ENCODE measurements around the gene PLGRKT.
"Not testable (repeated sequence)": the region's sequence is repeated elsewhere in the genome, so short reads cannot be mapped to it uniquely, and the experiment has no call there.

The PLGRKT gene

DNA sequence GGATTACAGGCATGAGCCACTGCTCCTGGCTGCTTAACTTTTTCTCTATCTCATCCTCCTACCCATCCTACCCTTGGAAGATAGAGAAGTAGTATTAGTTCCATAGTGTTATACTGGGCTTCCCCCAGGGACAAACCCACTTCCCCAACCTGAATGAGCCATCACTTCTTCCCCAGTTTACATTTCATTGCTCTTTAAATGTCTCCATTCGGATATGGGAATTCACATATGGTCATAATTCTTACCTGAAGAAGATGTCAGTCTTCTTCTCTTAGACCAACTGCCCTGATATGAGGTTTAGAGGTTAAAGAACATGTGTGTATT lies 14.5 kb upstream of the PLGRKT start:
- no peak for DNase-seq (ENCODE audit: low read depth)

DNA sequence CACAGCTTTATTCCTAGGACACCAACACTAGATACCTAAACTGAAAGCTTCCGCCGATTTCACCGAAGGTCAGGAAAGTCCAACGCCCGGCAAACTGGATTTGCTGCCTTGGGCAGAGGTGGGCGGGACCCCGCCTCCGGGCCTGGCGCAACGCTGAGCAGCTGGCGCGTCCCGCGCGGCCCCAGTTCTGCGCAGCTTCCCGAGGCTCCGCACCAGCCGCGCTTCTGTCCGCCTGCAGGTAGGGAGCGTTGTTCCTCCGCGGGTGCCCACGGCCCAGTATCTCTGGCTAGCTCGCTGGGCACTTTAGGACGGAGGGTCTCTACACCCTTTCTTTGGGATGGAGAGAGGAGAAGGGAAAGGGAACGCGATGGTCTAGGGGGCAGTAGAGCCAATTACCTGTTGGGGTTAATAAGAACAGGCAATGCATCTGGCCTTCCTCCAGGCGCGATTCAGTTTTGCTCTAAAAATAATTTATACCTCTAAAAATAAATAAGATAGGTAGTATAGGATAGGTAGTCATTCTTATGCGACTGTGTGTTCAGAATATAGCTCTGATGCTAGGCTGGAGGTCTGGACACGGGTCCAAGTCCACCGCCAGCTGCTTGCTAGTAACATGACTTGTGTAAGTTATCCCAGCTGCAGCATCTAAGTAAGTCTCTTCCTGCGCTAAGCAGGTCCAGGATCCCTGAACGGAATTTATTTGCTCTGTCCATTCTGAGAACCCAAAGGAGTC lies 12.8 kb upstream of the PLGRKT start, which contains the start of gene CD274:
CD274 (plus strand) TSS at position 184 of the 733 bp plus-strand sequence. CDS start 5,572 bp downstream, outside the sequence.
- peak; percentile 57 for DNase-seq (ENCODE audit: low read depth)

DNA sequence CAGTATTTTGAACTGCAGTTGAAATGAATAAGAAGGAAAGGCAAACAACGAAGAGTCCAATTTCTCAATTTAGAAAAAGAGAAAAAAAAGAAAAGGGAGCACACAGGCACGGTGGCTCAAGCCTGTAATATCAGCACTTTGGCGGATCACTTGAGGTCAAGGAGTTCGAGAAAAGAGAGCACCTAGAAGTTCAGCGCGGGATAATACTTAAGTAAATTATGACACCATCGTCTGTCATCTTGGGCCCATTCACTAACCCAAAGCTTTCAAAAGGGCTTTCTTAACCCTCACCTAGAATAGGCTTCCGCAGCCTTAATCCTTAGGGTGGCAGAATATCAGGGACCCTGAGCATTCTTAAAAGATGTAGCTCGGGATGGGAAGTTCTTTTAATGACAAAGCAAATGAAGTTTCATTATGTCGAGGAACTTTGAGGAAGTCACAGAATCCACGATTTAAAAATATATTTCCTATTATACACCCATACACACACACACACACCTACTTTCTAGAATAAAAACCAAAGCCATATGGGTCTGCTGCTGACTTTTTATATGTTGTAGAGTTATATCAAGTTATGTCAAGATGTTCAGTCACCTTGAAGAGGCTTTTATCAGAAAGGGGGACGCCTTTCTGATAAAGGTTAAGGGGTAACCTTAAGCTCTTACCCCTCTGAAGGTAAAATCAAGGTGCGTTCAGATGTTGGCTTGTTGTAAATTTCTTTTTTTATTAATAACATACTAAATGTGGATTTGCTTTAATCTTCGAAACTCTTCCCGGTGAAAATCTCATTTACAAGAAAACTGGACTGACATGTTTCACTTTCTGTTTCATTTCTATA lies 12.0 kb upstream of the PLGRKT start:
- DNase-seq (ENCODE audit: low read depth): no peak

DNA sequence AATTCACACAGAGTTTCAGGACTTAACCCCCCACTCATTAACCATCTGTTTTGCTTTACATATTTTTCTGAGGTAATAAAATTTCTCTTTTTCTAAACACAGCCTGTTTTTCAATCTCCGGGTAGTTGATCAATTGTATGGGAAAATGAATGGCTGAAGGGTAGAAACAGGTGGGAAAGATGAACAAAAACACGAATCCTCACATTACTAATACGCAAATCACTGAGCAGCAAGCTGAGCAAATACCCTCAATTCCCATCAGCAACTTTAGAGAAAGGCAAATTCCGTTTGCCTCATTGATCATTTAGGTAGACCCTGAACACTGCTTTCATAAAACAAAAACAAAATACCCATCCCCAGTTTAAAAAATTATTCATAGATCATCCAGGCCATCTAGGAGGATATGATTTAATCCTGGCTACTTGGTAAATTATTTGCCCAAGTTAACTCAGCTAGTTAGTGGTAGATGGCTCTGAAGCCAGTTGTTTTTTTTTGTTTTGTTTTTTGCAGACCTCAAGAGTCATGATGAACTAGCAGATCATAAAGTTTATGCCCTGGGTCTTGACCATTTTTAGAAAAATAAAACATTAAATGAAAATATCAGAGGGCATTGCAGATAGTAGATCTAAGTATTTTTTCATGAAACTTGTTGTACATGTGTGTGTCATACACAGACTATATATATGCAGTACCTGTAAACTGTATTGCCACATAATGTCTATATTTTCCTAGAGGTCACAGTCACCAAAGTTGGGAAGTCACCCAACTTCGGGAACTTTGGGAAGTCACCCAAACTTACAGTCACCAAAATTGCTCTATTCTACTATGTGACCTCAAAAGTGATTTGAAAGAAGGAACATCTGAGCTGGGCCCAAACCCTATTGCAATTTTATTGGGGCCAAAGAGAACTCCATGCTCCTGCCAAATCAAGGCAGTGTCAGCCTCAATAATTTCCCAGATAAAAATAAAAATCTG lies 11.0 kb upstream of the PLGRKT start:
- no peak for DNase-seq (ENCODE audit: low read depth)

DNA sequence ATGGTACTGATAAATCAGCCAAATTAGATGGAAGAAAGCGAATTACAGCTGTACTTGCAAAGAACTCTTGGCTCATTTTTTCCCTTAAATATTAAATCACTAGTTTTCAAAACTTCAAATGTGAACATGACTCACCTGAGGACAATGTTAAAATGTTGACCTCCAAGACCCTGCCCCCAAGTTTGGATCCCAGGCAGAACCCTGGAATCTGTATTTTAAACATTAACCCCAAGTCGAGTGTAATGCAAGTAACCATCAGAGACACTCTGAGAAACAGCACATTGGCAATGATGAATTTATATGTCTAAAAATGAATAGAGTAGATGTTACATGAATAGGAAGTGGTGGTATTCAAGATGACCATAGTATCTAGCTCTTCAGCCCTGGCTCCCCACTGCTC lies 10.3 kb upstream of the PLGRKT start:
- DNase-seq (ENCODE audit: low read depth): no peak

DNA sequence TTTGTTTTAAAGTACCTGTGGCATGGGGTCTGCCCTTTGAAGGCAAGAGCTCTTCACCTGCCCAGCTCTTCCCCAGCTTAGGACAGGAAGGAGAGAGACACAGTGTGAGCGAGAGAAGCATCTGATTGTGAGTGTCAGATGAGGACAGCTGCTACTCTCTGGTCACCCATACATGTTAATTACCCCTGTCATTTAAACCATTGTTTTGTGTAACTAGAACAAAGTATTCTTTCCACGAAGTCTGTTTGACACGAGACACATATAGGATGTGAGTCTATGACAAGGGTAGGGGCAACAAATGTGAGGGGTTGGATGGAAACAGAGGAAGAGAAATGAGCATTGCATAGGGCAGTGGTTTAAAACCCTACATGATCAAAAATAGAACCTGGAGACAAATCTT lies 9.6 kb upstream of the PLGRKT start:
- DNase-seq (ENCODE audit: low read depth): no peak

DNA sequence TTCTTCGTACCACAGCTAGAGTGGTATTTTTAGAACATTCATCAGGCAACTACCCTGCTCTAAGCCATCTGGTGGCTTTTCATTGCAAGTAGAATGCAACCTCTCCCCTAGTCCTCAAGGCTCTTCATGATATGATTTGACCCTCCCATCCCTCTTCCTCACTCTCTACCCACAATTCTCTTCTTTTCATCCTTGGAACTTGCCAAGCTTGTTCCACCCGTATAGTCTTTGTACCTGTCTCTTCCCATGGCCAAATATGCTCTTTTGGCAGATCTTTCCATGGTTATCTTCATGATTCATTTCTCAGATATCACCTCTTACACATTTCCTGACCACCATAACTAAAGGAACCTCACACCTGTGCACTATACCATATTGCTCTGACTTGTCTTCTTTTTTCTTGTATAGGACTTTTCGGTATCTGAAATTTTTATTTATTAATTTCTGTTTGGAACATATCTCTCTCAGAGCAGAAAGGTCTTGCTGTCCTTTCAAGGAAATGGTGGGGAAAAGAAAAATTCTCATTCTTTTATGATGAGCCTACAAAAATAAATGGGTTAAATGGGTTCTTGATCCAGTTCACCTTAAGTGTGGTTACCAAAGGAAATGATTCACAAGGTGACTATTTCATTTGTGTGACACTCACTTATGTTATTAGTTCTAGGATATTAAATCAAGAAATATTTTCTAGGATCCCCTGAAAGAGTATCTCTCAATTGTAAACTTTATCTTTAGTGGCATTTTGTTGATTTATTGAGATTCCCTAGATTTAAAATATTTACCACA lies 8.9 kb upstream of the PLGRKT start:
- no peak for DNase-seq (ENCODE audit: low read depth)

DNA sequence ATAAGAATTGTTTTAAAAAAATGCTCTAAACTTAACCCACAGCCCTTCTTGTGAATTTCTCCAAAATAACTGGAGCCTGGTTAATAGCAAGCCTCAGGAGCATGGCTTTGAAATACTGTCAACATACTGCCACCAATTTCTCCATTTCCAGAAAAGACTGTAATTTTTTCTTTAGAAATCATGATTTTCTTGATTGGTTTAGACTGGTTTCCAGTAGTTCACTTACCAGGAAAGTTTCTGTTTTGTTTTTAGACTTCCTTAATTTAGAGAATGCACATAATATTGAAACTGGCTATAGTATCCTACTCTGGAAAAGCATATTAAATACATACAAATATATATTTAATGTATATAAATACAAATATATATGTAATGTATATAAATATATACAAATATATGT lies 8.2 kb upstream of the PLGRKT start:
- DNase-seq (ENCODE audit: low read depth): no peak

DNA sequence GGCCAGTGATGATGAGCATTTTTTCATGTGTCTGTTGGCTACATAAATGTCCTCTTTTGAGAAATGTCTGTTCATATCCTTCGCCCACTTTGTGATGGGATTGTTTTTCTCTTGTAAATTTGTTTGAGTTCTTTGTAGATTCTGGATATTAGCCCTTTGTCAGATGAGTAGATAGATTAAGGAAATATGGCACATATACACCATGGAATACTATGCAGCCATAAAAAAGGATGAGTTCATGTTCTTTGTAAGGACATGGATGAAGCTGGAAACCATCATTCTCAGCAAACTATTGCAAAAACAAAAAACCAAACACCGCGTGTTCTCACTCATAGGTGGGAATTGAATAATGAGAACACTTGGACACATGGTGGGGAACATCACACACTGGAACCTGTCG lies 7.4 kb upstream of the PLGRKT start:
- DNase-seq (ENCODE audit: low read depth): not testable (repeated sequence)

DNA sequence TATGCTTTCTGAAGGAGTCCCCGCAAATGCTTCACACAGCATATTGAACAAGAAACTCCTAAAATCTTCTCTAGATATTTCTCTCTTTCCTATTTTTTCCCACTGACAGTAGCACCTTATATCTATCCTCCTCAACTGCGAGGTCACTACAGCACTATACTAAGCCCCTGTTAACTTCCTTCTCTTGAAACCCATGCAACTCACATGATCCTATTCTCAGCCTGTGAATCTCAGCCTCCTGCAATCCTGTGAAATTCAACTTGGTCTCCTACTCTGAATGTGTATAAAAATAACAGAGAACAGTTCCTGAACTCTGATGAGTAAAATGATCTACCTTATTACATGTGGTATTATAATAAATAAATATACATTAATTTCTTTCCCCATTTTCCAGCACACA lies 6.1 kb upstream of the PLGRKT start:
- no peak for DNase-seq (ENCODE audit: low read depth)

DNA sequence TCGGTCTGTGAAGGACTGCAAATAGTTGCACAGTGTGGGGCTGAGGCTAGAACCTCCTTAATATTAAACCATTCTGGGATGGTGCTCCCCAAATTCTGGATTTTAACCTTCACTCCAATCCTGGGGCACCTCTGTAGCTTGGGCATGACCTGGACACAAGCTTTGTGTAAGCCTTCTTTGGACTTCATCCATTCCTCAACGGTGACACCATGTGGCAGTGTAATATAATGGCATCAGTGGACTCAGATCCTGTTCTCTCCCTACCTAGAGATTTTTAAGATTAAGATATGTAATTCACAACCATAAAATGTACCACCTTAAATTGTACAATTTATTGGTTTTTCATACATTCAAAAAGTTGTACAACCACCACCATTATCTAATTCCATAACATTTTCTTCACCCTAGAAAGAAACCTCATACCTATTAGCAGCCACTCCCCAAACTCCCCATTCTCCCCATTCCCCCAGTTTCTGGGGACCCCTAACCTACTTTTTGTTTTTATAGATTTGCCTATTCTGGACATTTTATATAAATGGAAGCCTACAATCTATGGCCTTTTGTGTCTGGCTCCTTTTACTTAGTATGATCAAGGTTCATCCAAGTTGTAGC lies 4.8 kb upstream of the PLGRKT start:
- DNase-seq (ENCODE audit: low read depth): no peak

DNA sequence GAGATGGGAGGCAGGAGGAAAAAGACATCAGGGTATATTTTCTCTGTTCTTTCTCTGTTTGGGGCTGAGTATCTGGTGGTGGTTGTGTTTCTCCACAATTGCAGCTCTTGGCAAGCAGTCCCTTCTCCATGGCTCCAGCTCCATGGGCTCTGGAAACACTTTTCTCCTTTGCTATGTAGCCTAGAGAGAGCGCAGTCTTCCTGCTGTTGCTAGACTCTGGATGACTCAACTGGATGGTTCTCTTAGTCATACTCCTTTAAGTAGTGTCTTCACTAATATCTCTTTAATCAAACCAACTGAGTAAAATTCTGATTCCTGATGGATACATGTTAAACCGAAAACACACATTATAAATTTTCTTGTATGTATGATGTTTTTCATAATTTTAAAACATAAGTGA lies 3.3 kb upstream of the PLGRKT start:
- DNase-seq (ENCODE audit: low read depth): no peak

DNA sequence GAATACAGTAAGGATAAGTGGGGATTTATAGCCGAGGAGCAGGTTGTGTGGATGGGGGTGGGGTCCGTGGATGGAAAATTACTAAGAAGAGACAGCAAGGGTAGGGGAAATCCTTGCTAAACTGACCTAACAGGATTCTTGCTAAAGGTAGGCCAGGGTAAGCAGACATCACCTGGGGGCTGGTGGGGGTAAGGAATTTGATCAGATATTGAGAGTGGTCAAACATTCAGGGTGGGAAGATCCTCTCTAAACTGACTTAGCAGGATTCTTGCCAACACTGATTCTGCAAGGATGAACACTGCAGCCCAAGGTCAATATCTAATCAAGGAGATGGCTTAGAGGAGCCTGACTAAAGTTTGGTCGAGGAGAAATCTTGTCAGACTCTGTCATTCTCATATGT lies 2.7 kb upstream of the PLGRKT start:
- DNase-seq (ENCODE audit: low read depth): no peak

DNA sequence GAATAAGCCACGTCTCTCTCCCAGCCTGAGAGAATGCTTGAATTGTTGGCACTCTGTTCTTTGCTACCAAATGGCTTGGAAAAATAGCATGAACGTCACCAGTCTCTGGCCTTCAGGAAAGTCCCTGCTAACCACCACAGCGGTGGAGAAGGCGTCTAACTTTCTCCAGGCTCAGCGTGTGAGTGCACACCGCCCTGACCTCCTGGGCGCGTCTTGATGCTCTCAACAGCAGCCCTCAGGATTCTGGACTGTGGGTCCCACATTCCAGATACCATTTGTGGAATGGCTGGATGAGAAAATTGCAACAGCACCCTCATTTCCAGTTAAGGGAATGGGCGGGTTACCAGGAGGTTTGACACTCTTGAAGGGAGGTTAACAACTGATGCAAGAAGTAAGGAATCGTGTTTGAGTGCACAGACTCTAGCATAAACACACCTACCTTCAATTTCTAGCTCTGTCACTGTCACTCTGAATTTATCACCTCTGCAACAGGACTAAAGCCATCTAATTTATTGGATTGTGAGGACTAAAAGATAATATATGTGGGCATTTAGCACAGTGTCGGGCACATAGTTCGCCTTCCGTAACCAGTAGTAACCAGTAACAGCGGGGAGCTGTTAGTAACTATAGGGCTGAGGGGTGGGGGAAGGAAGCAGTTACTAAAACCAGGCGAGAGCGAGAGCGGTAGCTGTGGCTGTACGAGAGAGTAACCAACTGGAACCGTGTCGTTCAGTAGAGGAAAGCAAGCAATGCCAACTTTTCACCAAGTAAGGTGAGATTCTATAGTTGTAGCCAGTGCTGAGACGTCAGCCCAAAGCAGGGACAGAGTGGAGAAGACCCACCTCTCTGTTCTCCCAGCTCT lies 807 bp upstream of the PLGRKT start:
- DNase-seq (ENCODE audit: low read depth): peak; percentile 36

DNA sequence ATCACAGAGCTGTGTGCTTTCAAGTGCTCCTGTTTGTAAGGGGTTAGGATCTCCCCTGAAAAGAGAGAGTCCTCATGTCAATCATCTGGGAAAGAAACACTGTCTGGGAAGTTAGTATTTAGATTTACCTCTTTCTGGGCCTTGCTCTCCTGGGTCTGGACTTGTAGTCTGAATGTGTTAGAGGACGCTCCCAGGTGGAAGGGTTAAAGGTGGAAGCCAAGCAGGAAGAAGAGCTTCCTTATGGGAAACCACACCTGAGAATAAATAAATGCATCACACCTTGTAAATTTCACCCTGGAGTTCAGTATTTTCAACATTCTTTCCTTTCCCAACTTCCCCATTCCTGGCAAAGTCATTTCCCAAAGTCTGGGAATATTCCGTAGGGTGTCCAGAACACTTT lies 1.3 kb downstream of the PLGRKT start:
- no peak for DNase-seq (ENCODE audit: low read depth)

DNA sequence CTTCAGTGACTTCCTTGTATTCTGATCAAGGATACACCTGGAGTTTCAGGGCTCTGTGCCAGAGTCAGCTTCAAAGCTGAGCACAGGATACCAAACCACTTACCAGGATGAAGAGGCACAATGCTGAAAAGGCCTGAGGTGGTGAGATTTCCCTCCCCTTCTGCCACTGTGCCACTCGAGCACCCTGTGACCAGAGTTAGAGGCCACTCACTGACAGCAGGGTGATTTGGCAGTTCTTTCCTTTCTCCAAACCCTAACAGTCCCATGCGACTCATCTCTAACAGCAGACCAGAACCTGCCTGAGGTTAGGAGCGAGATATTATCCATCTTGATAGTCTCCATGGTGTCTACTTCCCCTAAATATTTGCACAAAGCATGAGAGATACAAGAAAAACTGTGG lies 1.8 kb downstream of the PLGRKT start:
- DNase-seq (ENCODE audit: low read depth): no peak

DNA sequence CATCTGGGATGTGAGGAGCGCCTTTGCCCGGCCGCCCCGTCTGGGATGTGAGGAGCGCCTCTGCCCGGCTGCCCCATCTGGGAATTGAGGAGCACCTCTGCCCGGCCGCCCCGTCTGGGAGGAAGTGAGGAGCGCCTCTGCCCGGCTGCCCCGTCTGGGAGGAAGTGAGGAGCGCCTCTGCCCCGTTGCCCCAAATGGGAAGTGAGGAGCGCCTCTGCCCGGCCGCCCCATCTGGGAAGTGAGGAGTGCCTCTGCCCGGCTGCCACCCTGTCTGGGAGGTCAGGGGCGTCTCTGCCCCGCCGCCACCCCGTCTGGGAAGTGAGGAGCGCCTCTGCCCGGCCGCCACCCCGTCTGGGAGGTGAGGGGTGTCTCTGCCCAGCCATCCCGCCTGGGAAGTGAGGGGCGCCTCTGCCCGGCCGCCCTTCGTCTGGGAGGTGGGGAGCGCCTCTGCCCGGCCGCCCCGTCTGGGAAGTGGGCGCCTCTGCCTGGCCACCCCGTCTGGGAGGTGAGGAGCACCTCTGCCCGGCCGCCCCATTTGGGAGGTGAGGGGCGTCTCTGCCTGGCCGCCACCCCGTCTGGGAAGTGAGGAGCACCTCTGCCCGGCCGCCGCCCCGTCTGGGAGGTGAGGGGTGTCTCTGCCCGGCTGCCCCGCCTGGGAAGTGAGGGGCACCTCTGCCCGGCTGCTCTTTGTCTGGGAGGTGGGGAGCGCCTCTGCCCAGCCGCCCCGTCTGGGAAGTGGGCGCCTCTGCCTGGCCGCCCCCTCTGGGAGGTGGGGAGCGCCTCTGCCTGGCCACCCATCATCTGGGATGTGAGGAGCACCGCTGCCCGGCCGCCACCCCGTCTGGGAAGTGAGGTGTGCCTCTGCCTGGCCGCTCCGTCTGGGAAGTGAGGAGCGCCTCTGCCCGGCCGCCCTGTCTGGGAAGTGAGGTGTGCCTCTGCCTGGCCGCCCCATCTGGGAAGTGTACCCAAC lies 3.6 kb downstream of the PLGRKT start:
- not testable (repeated sequence) for DNase-seq (ENCODE audit: low read depth)

DNA sequence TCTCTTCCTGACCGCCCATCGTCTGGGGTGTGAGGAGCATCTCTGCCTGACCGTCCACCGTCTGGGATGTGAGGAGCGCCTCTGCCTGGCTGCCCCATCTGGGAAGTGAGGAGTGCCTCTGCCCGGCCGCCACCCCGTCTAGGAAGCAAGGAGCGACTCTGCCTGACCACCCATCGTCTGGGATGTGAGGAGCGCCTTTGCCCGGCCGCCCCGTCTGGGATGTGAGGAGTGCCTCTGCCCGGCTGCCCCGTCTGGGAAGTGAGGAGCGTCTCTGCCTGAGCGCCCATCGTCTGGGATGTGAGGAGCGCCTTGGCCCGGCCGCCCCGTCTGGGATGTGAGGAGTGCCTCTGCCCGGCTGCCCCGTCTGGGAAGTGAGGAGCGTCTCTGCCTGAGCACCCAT lies 4.4 kb downstream of the PLGRKT start:
- DNase-seq (ENCODE audit: low read depth): not testable (repeated sequence)

DNA sequence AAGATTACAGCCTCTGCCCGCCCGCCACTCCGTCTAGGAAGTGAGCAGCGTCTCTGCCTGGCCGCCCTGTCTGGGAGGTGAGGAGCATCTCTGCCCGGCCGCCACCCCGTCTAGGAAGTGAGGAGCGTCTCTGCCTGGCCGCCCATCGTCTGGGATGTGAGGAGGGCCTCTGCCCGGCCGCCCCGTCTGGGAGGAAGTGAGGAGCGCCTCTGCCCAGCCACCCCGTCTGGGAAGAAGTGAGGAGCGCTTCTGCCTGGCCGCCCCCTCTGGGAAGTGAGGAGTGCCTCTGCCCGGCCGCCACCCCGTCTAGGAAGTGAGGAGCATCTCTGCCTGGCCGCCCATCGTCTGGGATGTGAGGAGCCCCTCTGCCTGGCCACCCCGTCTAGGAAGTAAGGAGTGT lies 4.8 kb downstream of the PLGRKT start:
- DNase-seq (ENCODE audit: low read depth): not testable (repeated sequence)
